Lung (tissue), 12 donors: ENCODE measurements around the gene ZCCHC2. TPM values are rescaled to one million over a fixed set of nuclear protein-coding genes. Genes with fewer than 3 reads are reported as not detected.

Experiments used
- ATAC-seq: fragments of 200-7000 bp; cut with Tn5 transposase; one replicate; pipeline ENCODE4 v1.9.1; 2020; ENCODE audit warnings: moderate number of reproducible peaks; ENCODE audit not compliant: insufficient read depth, low FRiP score
- DNase-seq, 3 donors: peaks; one replicate each; pipeline ENCODE4 v3.0.0-alpha.2; 2013 to 2017
- H3K27ac ChIP-seq, 2 donors: one replicate each; pipeline ENCODE4 v1.5.1; 2013; ENCODE audit warnings: mild to moderate bottlenecking in 2 of 2, moderate library complexity in 2 of 2, control low read depth in 1 of 2, inconsistent platforms in 1 of 2, low read depth in 1 of 2, low read length in 1 of 2
- H3K27me3 ChIP-seq, 3 donors: one replicate each; pipeline ENCODE4 v1.5.1; 2013; ENCODE audit warnings: low read length in 2 of 3; ENCODE audit not compliant: control insufficient read depth in 3 of 3, insufficient read depth in 3 of 3
- H3K36me3 ChIP-seq, 4 donors: one replicate each; pipeline ENCODE4 v1.5.1; 2013; ENCODE audit warnings: low read length in 4 of 4, mild to moderate bottlenecking in 1 of 4, moderate library complexity in 1 of 4; ENCODE audit not compliant: control insufficient read depth in 4 of 4, insufficient read depth in 4 of 4
- H3K4me1 ChIP-seq, 5 donors: one replicate each; pipeline ENCODE4 v1.5.1; 2013; ENCODE audit warnings: low read length in 5 of 5, mild to moderate bottlenecking in 2 of 5, moderate library complexity in 1 of 5; ENCODE audit not compliant: control insufficient read depth in 5 of 5, insufficient read depth in 5 of 5
- H3K4me3 ChIP-seq: one replicate; pipeline ENCODE4 v1.5.1; 2013; ENCODE audit warnings: mild to moderate bottlenecking, control low read depth, moderate library complexity
- H3K9ac ChIP-seq, 2 donors: one replicate each; pipeline ENCODE4 v1.5.1; 2013; ENCODE audit warnings: low read length in 2 of 2, control low read depth in 1 of 2; ENCODE audit not compliant: insufficient read depth in 1 of 2
- H3K9me3 ChIP-seq, 4 donors: one replicate each; pipeline ENCODE4 v1.5.1; 2013; ENCODE audit warnings: low read length in 3 of 4, mild to moderate bottlenecking in 1 of 4, moderate library complexity in 1 of 4; ENCODE audit not compliant: control insufficient read depth in 4 of 4, insufficient read depth in 3 of 4
- CTCF ChIP-seq: IDR thresholded peaks from 2 replicates; pipeline ENCODE4 v1.5.1; 2012; ENCODE audit warnings: mild to moderate bottlenecking; ENCODE audit errors: control extremely low read depth, extremely low read depth
- WGBS, 2 donors: extraction: QIAGEN DNeasy Blood & Tissue Kit; methylation state at CpG; one replicate each; pipeline ENCODE4 v1.1.7; 2013; 5-methylcytosine and 5-hydroxymethylcytosine counted together
- polyA plus RNA-seq, 2 donors: library from polyadenylated mRNA; stranded (reverse); fragments of 200-250 nt; gene quantifications; one replicate each; pipeline ENCODE4 v1.2.1, GENCODE V29; 2013
- total RNA-seq, 2 donors: library from RNA; depleted of rRNA in 1 of 2; stranded (reverse); fragments of >200 nt in 1 of 2; gene quantifications; one replicate each; pipeline ENCODE4 v1.2.1, GENCODE V29; 2014 to 2021
- donor health status: control.
- donor health status: control.
- donor health status: Bipolar disorder and iron deficiency.
- donor health status: healthy.
- donor health status: DM: yes; HTN: yes; CAD: no.

The ZCCHC2 gene
- total and polyA plus RNA-seq, 4 donors: 9.3 to 33.9 (median 18.6) TPM

- WGBS, 2 donors: 75 to 93% methylated on average over 5 of the region's 5 CpGs
Measured at GRCh38 chr18:62487161-62487560, 35.7 kb upstream of the ZCCHC2 start.

GRCh38 chr18:62490967-62491695 is 31.7 kb upstream of the ZCCHC2 start:
- H3K4me1 ChIP-seq: no peaks in the 10 kb centered on the region
- no peak for TF ChIP-seq CTCF
- H3K36me3 ChIP-seq: no peaks in the 10 kb centered on the region
- DNase-seq (no peak), ATAC-seq (no peak)
- no peak overlapping the region for H3K9ac ChIP-seq
- peaks cover 0 to 4% (median under 1%) of the 10 kb centered on the region in 4 donors for H3K9me3 ChIP-seq
- 57 to 58% methylated on average over 3 of the region's 3 CpGs for WGBS, 2 donors
- no peak overlapping the region for H3K4me3 ChIP-seq
- no peak overlapping the region for H3K27ac ChIP-seq
- H3K27me3 ChIP-seq: no peaks in the 10 kb centered on the region

More at GRCh38 chr18:62487161-62487560, 35.7 kb upstream of the ZCCHC2 start:
- Histone ChIP-seq H3K36me3 (no peaks in the 10 kb centered on the region), H3K27me3 (no peaks in the 10 kb centered on the region), H3K4me1 (no peaks in the 10 kb centered on the region), H3K4me3 (no peak overlapping the region), H3K27ac (no peak overlapping the region), H3K9ac (no peak overlapping the region), H3K9me3 (peaks cover 0 to 4% (median under 1%) of the 10 kb centered on the region in 4 donors)
- no peak for TF ChIP-seq CTCF
- no peak for ATAC-seq
- no peak for DNase-seq

GRCh38 chr18:62493033-62493862 is 29.6 kb upstream of the ZCCHC2 start:
- no peak overlapping the region for H3K4me3 ChIP-seq
- H3K9me3 ChIP-seq: peaks cover 0 to 2% (median 0%) of the 10 kb centered on the region in 4 donors
- ATAC-seq: no peak
- 93 to 95% methylated on average over 17 of the region's 17 CpGs for WGBS, 2 donors
- H3K4me1 ChIP-seq: peaks cover 0 to 2% (median 0%) of the 10 kb centered on the region in 5 donors
- H3K36me3 ChIP-seq: no peaks in the 10 kb centered on the region
- H3K9ac ChIP-seq: no peak overlapping the region
- H3K27me3 ChIP-seq: no peaks in the 10 kb centered on the region
- H3K27ac ChIP-seq: no peak overlapping the region
- DNase-seq: no peak
- no peak for TF ChIP-seq CTCF
